NCI-H1694 (cell line): ENCODE results near the gene ZMYND10.

ENCODE experiments used
- DNase-seq: peaks from one replicate; lab custom pipeline; 2025; lab: John Stamatoyannopoulos, UW

The ZMYND10 gene

GRCh38 chr3:50371133-50371685 is 25.7 kb upstream of the ZMYND10 start:
- no peak for DNase-seq

DNA sequence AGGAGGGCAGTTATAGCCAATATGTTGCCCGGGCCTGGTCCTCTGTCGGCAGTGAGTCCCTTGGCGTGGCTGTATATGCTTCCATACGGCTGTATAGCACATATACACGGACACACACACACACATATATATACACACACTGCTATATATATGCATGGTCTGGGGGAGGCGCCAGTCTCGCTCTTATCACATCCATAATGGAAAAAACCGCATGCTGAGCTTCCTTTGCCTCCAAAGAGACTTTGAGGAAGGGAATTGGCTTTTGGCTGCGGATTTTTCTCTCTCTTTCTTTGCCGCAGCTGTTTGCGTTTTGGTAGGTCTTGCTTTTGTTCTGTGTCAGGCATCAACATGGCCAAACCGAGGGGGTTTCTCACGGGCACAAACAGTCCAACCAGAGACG is 25.1 kb upstream of the ZMYND10 start:
- peak; percentile 26 for DNase-seq

- no peak for DNase-seq
Observed at GRCh38 chr3:50369012-50369670, 23.6 kb upstream of the ZMYND10 start.

GRCh38 chr3:50365842-50366220 is 20.3 kb upstream of the ZMYND10 start:
- DNase-seq, result no peak

DNA sequence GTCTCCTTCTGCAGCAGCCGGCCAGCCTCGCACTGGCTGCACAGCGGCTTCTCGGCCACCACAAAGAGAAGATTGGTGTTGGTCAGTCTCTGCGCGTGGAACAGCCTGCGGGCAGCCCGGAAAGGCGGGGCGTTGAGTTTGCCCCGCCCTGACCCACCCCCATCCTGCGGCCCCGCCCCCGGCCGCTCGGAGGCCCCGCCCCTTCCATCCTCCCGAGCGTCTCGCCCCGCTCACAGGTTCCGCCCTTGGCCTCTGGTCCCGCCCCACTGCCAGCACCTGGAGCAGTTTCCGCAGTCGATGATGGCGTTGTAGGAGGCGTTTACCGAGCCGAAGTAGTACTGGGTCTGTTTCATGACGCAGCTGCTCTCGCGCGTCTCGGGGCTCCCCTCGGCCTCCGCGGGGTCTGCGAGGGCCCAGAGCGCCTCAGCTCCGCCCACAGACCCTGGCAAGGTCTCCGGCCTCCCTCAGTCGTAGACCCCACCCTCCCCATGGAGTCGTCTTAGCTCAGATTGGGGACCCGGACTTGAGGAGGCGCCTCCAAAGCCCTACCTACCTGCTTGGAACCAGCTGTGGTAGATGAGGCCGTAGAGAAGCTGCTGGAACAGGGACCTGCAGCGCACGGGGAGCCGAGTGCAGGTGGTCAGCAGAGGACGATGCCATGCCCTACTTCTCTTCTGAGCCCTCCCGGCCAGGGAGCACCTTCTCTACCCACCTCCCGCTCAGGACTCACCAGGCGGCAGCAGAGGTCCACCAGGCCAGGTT is 19.7 kb upstream of the ZMYND10 start:
- DNase-seq, result no peak

DNA sequence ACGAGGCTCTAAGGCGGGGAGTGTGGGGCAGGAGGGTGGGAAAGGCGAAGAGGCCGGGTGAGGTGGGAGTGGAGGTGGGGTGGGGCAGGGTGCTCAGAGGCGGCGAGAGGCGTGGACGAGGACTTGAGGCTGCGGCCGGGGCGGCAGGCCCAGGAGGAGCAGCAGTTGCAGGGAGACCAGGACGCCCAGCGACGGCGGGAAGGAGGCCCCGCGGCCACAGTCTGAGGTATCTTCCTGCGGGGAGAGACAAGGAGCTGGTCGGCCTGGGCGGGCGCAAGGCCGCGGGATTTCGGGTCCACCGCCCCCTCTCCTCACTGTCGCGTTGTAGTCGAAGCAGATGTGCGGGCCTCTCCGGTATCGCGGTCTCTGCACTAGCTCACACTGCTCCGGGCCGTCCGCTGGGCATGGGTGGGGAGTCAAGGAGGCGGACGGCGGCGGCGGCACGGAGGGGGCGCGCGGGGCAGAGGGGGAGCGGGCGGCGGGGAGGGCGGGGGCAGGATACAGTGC is 19.1 kb upstream of the ZMYND10 start:
- DNase-seq, result no peak

DNA sequence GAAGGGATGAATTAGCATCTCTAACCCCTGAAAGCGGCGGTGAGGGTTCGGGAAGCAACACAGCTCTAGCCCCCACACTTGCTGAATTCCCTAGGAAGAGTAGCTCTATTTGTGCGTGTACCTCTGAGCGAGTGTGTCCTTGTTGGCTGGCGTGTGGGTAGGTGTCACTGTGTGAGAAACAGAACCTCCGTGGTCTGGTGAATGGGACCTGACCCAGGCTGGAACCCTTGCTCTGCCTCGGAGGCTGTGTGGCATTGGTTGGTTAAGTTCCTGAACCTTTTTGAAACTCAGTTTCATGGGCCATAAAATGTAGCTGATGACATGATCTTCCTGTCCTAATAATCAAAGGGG is 14.2 kb upstream of the ZMYND10 start:
- no peak for DNase-seq

DNA sequence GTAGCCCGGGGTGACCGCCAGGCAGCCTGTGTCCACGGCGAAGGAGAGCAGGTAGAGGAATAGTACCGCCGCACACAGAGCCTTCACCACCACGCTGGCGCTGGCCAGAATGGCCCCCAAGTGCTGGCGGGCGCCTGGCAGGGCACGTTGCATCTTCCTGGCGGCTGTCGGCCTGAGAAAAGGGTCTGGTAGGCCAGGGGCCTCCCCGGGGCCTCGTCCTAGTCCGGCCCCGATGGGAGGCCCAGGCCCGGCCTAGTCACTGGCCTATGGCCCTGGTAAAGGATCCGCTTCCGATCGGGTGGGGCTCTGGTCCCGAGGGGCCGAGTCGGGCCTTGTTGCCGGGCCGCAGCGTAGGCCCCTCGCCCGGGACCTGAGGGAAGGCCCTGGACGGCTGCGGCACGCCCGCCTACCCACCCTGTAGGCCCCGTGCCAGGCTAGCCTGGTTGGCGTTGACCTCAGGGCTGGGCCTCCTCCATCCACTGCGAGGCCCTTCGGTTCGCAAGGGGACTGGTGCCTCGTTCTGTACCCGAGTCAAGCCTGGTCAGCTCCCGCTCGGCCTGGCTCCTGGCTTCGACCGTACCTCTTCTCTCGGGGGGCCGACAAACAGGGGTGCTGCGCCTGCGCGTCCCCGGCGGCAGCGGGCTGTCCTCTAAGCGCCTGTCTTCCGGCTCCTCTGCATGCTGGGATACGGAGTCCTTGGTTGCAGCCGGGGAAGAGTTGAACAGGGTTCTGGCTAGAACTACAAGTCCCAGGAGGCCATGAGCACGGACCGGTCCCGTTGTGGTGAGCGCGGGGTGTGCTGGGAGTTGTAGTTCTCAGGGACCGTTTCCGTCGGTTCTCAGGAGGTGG is 13.6 kb upstream of the ZMYND10 start, which contains the start of gene TMEM115:
TMEM115 (minus strand) TSS at position 611 of the 849 bp plus-strand sequence; CDS start at position 153, 458 bp downstream.
- peak; percentile 78 for DNase-seq

DNA sequence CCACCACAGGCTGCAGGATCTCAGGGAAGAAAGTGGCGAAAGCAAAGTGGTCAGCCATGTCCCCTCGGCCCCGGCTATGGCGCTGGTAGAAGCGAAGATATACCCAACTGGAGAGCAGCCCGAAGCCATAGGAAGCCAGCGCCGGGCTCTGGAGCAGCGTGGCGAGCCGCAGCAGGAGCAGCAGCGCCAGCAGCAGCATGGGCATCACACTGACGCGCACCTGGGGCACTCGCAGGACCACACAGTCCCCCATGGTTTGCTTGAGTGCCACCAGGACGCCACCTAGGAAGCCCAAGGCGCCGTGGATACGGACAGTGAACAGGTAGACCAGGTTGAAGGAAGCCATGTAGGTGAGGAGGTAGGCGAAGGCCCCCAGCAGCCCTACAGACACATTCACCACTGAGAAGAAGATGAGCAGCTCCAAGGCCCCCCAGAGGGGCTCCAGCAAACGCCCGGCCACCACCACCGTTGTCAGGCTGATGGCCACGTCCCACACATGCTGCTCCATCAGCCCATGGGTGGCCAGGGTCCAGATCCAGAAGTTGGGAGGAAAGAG is 12.9 kb upstream of the ZMYND10 start:
- no peak for DNase-seq

- no peak for DNase-seq
Observed at GRCh38 chr3:50357481-50357880, 11.9 kb upstream of the ZMYND10 start.

GRCh38 chr3:50356553-50356952 is 11.0 kb upstream of the ZMYND10 start:
- no peak for DNase-seq

GRCh38 chr3:50355829-50356552 is 10.5 kb upstream of the ZMYND10 start:
- no peak for DNase-seq

GRCh38 chr3:50354850-50355249 is 9.3 kb upstream of the ZMYND10 start:
- DNase-seq, result no peak

GRCh38 chr3:50354186-50354764 is 8.7 kb upstream of the ZMYND10 start:
- no peak for DNase-seq

- DNase-seq, result no peak
Observed at GRCh38 chr3:50353245-50354004, 7.9 kb upstream of the ZMYND10 start.

GRCh38 chr3:50352781-50353180 is 7.2 kb upstream of the ZMYND10 start:
- no peak for DNase-seq

GRCh38 chr3:50351323-50351697 is 5.8 kb upstream of the ZMYND10 start:
- DNase-seq, result no peak

- DNase-seq, result peak; percentile 40
Observed at GRCh38 chr3:50350527-50351322, 5.2 kb upstream of the ZMYND10 start, which contains the start of the genes CYB561D2 and NPRL2. TSS of gene CYB561D2 (plus strand) at chr3:50350862. CDS start at chr3:50351434, 572 bp downstream. TSS of gene NPRL2 (minus strand) at chr3:50350775. CDS start at chr3:50350652, 123 bp downstream.

- DNase-seq, result no peak
Observed at GRCh38 chr3:50350213-50350526, 4.6 kb upstream of the ZMYND10 start.
